HG02973 (cell line): ENCODE measurements around the gene EXT2.

Source experiments
- ATAC-seq: cut with Tn5 transposase; IDR thresholded peaks from one replicate; pipeline ENCODE4 v1.9.1; 2021; ENCODE audit warnings: moderate library complexity; ENCODE audit not compliant: unreplicated experiment

EXT2 gene

GRCh38 chr11:44198146-44198724 lies 102.8 kb downstream of the EXT2 start:
- ATAC-seq: no peak

DNA sequence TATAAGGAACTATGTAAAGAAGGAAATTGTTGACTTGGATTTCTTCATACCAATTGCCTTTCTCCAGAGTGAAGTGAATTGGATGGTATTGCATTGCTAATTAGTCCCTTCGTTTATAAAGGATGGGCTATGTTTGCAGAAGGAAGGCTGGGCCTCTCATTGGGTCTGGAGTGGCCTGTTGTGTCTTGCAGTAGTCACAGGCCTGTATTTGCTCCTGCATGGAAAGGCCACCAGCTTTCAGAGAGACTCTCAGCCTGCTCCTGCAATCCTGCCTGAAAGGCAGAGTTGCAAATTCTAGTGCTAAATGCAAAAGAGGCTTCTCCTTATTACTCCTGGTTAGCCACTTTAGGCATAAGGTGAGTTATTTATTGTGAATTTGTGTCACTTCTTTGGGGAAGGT lies 103.8 kb downstream of the EXT2 start:
- no peak for ATAC-seq

- no peak for ATAC-seq
Observed at GRCh38 chr11:44199816-44200215, 104.3 kb downstream of the EXT2 start.

GRCh38 chr11:44203270-44204043 lies 108.0 kb downstream of the EXT2 start:
- no peak for ATAC-seq

DNA sequence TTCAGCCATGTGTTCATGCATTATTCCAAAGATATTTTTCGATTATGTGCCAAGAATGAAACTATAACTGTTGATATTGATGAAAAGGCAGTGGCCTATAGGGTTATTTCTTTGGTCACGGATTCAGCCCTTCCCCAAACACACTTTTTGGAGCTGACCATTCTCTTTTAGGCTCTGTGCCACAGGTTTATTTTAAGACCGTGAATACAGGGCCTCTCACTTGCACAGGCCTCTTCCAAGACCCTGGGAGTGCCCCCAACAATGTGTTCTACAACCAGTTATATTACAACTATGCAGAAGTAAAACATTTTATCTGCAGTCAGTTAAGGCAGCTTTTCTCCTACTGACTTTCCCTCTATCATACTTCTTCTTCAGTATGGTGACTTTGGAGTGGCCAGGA lies 109.9 kb downstream of the EXT2 start:
- no peak for ATAC-seq

DNA sequence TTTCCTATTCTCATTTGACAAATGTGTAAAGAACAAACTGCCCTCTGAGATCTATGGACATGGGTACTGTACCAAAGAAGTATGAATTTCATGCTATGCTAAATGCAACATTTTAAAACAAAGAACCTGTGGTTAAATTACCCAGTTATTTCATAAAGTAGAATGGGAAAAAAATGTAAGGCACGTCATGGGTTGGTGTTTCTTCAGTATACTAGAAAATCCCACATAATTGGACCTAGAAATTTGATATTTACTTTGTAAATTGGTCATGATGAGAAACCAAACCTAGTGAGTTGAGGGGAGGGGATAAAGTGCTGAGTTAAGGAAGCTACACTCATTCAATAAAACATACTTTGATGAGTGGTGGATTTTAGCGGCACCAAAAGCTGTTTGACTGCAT lies 110.4 kb downstream of the EXT2 start:
- no peak for ATAC-seq

- ATAC-seq: no peak
Observed at GRCh38 chr11:44207292-44207691, 111.8 kb downstream of the EXT2 start.

DNA sequence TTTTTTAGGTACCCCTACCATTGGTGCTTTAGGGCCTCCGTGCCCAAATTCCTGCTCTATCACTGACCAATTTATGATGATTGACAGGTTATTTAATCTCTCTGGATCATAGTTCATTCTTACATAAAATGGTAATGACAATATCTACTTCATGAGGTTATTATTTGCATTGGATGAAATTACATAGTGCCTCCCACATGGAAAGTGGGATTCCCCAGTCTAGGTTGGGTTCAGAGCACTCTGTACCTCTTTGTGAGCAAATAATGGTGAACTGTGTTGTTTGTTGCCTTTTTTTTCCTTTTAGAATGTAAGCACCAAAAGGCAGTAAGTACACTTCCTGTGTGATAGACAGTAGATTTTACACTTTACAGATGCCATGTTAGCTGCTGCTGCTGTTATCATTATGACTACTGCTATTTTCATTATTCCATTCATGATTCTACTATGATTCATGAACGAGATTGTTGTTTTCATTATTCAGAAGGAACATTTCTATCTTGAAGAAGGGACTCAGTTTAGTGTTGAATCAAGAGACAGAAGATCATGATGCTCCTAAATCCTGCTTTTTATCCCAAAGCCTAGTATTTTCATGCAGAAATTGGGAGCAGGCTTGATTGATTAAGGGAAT lies 113.6 kb downstream of the EXT2 start:
- no peak for ATAC-seq

DNA sequence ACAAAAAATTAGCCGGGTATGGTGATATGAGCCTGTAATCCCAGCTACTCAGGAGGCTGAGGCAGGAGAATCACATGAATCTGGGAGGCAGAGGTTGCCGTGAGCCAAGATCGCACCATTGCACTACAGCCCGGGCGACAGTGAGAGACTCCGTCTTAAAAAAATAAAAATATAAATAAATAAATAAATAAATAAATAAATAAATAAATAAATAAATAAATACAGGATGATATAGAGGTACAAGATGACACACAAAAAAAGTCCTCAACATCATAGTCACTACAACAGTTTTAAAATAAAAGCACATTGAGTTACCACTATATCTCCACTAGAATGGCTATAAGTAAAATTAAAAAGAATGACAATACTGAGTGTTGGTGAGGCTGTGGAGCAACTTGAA lies 116.7 kb downstream of the EXT2 start:
- ATAC-seq: no peak

DNA sequence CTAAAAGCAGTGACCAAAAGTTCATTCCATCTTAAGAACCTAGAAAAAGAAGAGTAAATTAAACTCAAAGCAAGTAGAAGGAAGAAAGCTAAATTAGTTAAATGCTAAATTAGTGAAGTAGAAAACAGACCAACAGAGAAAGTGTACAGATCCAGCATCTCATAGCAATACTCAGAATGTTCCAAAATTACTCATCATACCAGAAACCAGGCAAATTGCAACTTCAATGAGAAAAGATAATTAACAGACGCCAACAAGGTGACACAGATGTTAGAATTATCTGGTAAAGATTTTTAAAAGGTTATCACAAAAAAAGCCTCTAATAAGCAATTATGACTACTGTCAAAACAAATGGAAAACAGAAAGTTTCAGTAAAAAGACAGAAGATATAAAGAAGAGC lies 117.7 kb downstream of the EXT2 start:
- no peak for ATAC-seq

GRCh38 chr11:44217432-44217831 lies 122.0 kb downstream of the EXT2 start:
- no peak for ATAC-seq

DNA sequence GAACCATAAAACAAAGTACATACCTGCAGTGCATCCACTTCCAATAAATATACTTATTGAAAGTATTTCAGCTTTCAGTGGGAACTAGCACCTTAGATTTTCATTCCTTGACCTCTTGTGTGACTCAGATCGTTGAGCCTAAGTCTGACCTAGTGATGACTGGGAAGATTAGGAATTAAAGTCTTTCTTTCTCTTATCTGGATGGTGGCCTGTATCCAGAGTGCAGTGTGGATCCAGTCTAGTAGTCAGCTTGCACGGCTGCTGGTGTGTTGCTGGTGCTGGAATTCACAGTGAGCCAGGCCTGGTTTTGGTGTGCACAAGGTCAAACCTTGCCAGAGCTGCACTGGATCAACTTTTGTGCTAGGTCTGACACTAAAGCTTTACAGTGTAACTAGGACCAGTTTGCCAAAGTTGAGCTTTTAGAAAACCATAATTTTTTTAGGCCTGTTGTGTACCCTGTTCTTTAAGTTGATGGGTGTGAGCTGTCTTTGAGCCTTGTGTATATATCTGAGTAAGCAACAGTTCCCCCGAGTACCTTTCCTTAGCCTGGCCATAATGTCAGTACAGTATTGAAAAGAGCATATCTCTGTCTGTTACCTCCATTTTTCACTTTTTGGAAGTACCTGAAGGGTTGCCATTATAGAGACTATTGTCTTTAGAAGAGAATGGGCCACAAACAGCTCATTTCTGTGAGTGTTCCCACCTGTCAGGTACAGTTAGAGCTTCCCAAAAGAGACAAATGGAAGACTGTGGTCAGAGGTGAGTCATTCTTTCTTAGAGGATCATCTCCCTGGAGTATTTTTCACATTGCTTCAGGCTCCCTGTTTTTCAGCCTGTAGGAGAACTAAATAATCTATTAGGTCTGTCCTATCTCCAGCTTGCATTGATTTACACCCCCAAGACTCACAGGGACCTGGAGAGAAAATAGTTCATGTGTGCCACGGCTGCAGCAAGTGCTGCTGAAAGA lies 124.6 kb downstream of the EXT2 start:
- no peak for ATAC-seq

- ATAC-seq: no peak
Observed at GRCh38 chr11:44221456-44221855, 126.0 kb downstream of the EXT2 start.

DNA sequence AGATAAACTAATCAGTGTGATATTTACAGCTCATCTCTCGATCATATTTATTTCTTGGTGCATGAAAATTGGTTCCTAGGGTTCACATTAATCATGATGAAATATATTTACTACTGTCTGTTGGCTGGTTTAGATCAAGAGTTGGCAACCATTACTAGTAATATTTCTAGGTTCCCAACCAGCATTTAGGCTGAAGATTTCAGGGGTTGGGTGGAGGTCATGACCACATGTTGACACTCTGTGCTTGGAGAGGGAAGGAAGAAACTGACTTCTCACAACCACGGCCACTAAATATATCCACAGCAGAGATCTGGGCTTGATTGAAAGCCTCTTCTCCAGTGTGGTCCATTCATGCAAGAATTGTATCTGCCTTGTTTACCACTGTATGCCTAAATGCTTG lies 126.5 kb downstream of the EXT2 start:
- no peak for ATAC-seq

DNA sequence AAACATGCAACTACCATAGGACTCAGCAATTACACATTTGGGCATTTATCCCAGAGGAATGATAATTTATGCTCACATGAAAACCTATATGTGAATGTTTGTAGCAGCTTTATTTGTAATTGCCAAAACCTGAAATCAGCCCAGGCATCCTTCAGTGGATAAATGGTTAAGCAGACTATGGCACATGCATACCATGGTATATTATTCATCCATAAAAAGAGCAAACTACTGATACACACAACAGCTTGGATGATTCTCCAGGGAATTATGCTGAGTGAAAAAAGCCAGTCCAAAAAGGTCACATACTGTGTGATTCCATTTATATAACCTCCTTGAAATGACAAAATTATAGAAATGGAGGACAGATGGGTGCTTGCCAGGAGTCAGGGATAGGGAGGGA lies 127.8 kb downstream of the EXT2 start:
- ATAC-seq: no peak

DNA sequence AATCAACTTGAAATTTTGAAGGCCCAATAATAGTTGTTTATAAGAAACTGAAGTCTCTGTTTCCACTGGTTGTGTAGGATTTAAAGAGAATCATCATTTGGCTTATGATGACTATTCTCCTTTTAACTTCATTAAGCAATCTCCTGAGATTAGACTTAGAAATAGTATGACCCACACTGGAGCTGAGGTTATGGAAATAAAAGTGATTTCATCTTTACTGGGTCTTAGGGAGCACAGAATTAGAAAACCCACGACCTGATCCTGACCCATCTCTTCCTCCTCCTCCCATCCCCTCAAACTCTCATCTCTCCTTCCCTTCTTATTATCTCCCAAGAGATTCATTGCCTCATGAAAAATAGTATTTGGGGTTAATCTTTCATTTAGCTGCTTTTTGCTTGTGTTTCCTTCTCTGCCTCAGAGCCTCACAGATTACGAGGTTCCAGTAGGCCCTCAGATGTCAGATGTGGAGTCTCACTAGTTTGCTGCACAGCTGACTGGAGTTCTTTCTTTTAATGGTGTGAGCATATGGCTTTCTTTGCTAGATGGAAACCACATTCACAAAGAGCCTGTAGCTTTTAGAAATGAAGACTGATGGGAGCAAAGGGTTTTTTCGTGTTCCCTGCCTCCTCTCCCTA lies 129.5 kb downstream of the EXT2 start:
- no peak for ATAC-seq

- ATAC-seq: no peak
Observed at GRCh38 chr11:44226490-44226889, 131.0 kb downstream of the EXT2 start.

DNA sequence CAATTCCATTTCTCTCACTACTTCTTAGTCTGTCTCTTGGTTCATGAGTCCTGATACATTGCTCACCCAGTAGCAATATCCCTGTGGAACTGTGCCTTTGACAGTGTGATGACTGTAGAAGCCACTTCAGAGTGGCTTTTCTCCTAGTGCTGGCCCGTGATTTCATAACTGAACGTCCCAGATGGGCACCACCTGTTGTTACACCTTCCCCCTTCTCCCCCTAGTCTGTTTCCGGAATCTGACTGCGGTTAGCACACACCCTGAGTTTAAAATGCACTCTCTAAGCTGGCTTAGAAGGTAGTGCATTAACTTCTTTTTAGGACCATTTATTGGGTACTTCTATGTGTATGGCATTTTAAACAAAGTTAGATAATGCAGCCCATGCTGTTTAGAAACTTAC lies 131.5 kb downstream of the EXT2 start:
- ATAC-seq: no peak

DNA sequence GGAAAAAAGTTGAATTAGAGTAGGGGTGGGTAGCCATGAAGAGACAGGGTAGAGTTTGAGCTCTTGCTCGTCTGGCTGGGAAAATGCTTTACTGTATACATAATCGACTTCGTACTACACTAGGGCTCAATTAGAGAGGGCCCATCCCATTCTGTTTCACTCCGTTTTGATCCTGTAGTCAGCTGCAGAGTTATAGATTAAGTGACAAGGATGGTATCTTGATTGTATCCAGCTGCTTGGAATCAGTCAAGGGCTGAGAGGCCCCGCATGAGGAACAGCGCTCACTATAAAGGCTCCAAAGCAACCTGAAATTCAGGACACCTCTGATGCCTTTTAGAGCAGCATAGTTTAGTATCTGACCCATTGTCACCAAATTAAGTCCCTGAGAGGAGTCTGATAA lies 132.9 kb downstream of the EXT2 start:
- ATAC-seq: no peak

- ATAC-seq: no peak
Observed at GRCh38 chr11:44229098-44229497, 133.6 kb downstream of the EXT2 start.

DNA sequence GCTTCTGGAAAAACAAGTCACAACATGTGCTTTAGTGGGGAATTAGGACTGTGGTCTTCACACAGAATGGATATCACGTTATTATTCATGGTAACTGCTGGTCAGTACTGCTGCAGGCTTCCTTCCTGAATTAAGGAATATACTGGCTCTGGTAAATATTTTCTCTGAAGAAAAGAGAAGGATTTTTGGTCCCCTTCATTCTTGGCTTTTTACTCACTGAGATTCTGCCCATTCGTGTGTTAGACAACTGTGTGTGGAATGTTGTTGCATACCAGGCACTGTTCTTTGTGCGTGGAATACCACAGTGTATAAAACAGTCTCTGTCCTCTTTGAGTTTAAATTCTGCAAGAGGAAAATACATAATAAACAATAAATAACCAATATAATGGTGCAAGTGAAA lies 134.1 kb downstream of the EXT2 start:
- no peak for ATAC-seq
